PC-9 (cell line): ENCODE results near the gene SLC27A1. TPM values are rescaled to one million over a fixed set of nuclear protein-coding genes. Genes with fewer than 3 reads are reported as not detected.

ENCODE experiments used
- BruUV-seq: library from RNA; stranded (reverse); fragments of 400-500 nt; replicated peaks from 2 replicates; lab custom pipeline; 2021; lab: Mats Ljungman, UMichigan
- CTCF ChIA-PET: fragments of 300-600 bp; sonication (Branson Sonifier 250); formaldehyde crosslinking; loops from one replicate; lab custom pipeline; 2022; ENCODE audit warnings: antibody characterized with exemption; lab: Charles Lee
- POLR2A ChIA-PET: fragments of 300-600 bp; sonication (Branson Sonifier 250); formaldehyde crosslinking; loops from one replicate; lab custom pipeline; 2022; ENCODE audit warnings: antibody characterized with exemption; ENCODE audit not compliant: unreplicated experiment; lab: Charles Lee
- DNase-seq, 2 experiments: peaks; one replicate each; pipeline versions ENCODE4 v3.0.0 to v3.0.0-alpha.2; 2015 to 2022; ENCODE audit warnings: mixed read lengths in 1 of 2
- H2AFZ ChIP-seq: fragments of 200-600 bp; sonication (generic); 2 replicates; pipeline ENCODE4 v1.8.1; 2017; ENCODE audit warnings: antibody characterized with exemption
- H3F3A ChIP-seq: fragments of 200-600 bp; sonication (generic); 2 replicates; pipeline ENCODE4 v1.8.1; 2017; ENCODE audit warnings: antibody characterized with exemption, mild to moderate bottlenecking, low read depth; ENCODE audit not compliant: insufficient read depth
- H3K27ac ChIP-seq: fragments of 200-600 bp; sonication (generic); 2 replicates; pipeline ENCODE4 v1.6.1; 2016; ENCODE audit warnings: mixed run types
- H3K27me3 ChIP-seq: fragments of 200-600 bp; sonication (generic); 2 replicates; pipeline ENCODE4 v1.6.1; 2016; ENCODE audit warnings: low read depth, mixed run types; ENCODE audit not compliant: insufficient read depth
- H3K36me3 ChIP-seq: fragments of 200-600 bp; sonication (generic); 2 replicates; pipeline ENCODE4 v1.6.1; 2016; ENCODE audit warnings: low read depth, mixed run types
- H3K4me1 ChIP-seq: fragments of 200-600 bp; sonication (generic); replicated peaks from 2 replicates; pipeline ENCODE4 v1.6.1; 2016; ENCODE audit warnings: mixed run types; ENCODE audit not compliant: insufficient read depth
- H3K4me2 ChIP-seq: fragments of 200-600 bp; sonication (generic); 2 replicates; pipeline ENCODE4 v1.6.1; 2017; ENCODE audit warnings: mixed run types
- H3K4me3 ChIP-seq: fragments of 200-600 bp; sonication (generic); 2 replicates; pipeline ENCODE4 v1.6.1; 2016; ENCODE audit warnings: mixed run types
- H3K79me2 ChIP-seq: fragments of 200-600 bp; sonication (generic); 2 replicates; pipeline ENCODE4 v1.6.1; 2017; ENCODE audit warnings: low read depth, mixed run types
- H3K9me2 ChIP-seq: fragments of 200-600 bp; sonication (generic); 2 replicates; pipeline ENCODE4 v1.8.1; 2017; ENCODE audit warnings: mild to moderate bottlenecking; ENCODE audit not compliant: insufficient read depth
- H3K9me3 ChIP-seq: fragments of 200-600 bp; sonication (generic); 2 replicates; pipeline ENCODE4 v1.8.1; 2016; ENCODE audit warnings: low read depth; ENCODE audit not compliant: insufficient read depth
- H4K20me1 ChIP-seq: fragments of 200-600 bp; sonication (generic); 2 replicates; pipeline ENCODE4 v1.8.1; 2017; ENCODE audit not compliant: insufficient read depth
- EZH2 ChIP-seq: fragments of 200-600 bp; sonication (generic); IDR thresholded peaks from 2 replicates; pipeline ENCODE4 v1.8.0; 2017; ENCODE audit warnings: antibody characterized with exemption, low read depth
- intact Hi-C: fragments of 100-400 bp; cut with micrococcal nuclease; formaldehyde crosslinking; loops from one replicate; pipeline ENCODE4 v1.10.0; 2022; ENCODE audit not compliant: unreplicated experiment
- total RNA-seq: library from RNA; stranded (reverse); gene quantifications from 2 replicates; pipeline ENCODE4 v1.2.3, GENCODE V29; 2021
- TF ChIP-seq, protein P1 (sequence below): fragments of 200-600 bp; sonication (generic); conservative IDR thresholded peaks from 2 replicates; pipeline ENCODE4 v1.6.1; 2017; ENCODE audit warnings: mixed run types, antibody characterized with exemption, mild to moderate bottlenecking, moderate library complexity

Gene SLC27A1
- total RNA-seq, 1 experiment from 2014 or later = 30.8 TPM

DNA sequence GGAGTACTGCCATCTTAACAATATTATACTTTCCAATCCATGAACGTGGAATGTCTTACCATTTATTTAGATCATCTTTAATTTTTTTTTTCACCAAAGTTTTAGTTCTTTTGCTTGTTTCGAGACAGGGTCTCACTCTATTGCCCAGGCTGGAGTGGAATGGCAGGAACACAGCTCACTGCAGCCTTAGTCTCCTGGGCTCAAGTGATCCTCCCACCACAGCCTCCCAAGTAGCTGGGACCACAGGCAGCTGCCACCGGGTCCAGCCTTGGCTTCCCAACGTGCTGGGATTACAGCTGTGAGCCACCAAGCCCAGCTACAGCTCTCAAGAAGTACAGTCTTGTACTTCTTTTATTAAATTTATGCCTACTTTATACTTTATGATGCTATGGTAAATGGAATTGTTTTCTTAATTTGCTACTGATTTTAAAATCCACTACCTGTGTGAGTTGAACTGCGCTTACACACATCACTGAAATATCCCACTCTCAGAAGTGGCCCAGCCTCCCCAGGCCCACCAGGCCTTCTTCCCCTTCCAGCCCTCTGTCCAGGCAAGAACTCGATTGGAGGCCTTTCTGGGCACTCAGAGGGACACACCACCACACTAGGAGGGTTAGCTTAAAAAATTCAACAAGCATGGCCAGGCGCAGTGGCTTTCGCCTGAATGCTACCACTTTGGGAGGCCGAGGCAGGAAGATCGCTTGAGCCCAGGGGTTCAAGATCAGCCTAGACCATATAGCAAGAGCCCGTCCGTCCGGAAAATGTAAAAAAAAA is 40.1 kb downstream of the SLC27A1 start:
- H3K27ac ChIP-seq = peak overlapping the region; percentile 98
- H3K4me1 ChIP-seq = peaks cover 42% of the 10 kb centered on the region
- H3K9me2 ChIP-seq = no peaks in the 10 kb centered on the region
- TF ChIP-seq, protein P1, sequence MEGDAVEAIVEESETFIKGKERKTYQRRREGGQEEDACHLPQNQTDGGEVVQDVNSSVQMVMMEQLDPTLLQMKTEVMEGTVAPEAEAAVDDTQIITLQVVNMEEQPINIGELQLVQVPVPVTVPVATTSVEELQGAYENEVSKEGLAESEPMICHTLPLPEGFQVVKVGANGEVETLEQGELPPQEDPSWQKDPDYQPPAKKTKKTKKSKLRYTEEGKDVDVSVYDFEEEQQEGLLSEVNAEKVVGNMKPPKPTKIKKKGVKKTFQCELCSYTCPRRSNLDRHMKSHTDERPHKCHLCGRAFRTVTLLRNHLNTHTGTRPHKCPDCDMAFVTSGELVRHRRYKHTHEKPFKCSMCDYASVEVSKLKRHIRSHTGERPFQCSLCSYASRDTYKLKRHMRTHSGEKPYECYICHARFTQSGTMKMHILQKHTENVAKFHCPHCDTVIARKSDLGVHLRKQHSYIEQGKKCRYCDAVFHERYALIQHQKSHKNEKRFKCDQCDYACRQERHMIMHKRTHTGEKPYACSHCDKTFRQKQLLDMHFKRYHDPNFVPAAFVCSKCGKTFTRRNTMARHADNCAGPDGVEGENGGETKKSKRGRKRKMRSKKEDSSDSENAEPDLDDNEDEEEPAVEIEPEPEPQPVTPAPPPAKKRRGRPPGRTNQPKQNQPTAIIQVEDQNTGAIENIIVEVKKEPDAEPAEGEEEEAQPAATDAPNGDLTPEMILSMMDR = no peak
- TF ChIP-seq EZH2 = no peak
- ChIA-PET CTCF (interaction anchor here (0.7 kb wide), 2 partner anchors 266 to 1575 kb away, joined by 3 to 5 read pairs; no protein-coding TSS in a partner anchor), POLR2A (interaction anchor here (0.6 to 1.1 kb wide), 2 partner anchors 32 to 91 kb away, joined by 3 to 4 read pairs; partner anchors contain the start of gene MVB12A)
- peaks cover 11% of the 10 kb centered on the region; the same call in 1 of the 2 replicates for H4K20me1 ChIP-seq
- peaks cover 37% of the 10 kb centered on the region for H3F3A ChIP-seq
- no peak for DNase-seq
- H3K9me3 ChIP-seq = no peaks in the 10 kb centered on the region
- intact Hi-C loops = loop anchor here (2.0 to 5.0 kb wide), 2 partner anchors 40 to 47 kb away; partner anchors contain the start of genes COLGALT1 and SLC27A1
- BruUV-seq = no TSS peak
- H3K79me2 ChIP-seq = peaks cover 82% of the 10 kb centered on the region
- peak overlapping the region; percentile 67 for H2AFZ ChIP-seq
- H3K4me3 ChIP-seq = peak overlapping the region; percentile 88
- H3K36me3 ChIP-seq = peaks cover 14% of the 10 kb centered on the region; the same call in 1 of the 2 replicates
- peak overlapping the region; percentile 93 for H3K4me2 ChIP-seq
- H3K27me3 ChIP-seq = no peaks in the 10 kb centered on the region

DNA sequence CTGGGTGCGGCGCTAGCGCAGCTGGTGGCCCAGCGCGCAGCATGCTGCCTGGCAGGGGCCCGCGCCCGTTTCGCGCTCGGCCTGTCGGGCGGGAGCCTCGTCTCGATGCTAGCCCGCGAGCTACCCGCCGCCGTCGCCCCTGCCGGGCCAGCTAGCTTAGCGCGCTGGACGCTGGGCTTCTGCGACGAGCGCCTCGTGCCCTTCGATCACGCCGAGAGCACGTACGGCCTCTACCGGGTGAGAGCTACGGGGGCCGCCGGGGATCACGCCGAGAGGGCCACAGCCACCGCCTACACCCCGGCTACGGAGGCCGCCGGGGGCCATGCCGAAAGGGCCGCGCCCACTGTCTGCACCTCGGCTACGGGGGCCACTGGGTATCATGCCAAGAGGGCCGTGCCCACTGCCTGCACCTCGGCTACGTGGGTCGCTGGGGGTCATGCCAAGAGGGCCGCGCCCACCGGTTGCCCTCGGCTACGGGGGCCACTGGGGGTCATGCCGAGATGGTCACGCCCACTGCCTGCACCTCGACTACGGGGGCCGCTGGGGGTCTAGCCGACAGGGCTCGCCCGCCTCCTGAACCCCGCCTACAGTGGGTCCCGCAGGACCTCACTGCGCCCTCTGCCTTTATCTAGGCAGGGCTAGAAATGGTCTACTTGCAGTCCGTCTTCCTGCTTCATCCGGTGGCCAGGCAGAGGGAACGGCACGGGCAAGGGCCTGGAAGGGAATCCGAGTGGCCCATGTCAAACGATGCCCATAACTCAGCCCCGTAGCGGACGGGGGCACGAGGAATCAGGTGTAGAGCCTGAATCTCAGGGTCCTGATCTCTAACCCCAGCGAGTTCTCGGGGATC is 41.6 kb downstream of the SLC27A1 start:
- peak overlapping the region; percentile 93 for H3K4me2 ChIP-seq
- H2AFZ ChIP-seq = peak overlapping the region; percentile 78
- no TSS peak for BruUV-seq
- TF ChIP-seq, protein P1 = no peak
- no peak for TF ChIP-seq EZH2
- DNase-seq = peak; percentile 55 to 78
- H3K9me3 ChIP-seq = no peaks in the 10 kb centered on the region
- CTCF ChIA-PET = no interaction called here
- H4K20me1 ChIP-seq = peaks cover 11% of the 10 kb centered on the region
- peak overlapping the region; percentile 88 for H3K4me3 ChIP-seq
- H3K9me2 ChIP-seq = no peaks in the 10 kb centered on the region
- H3K27ac ChIP-seq = peak overlapping the region; percentile 98
- peaks cover 37% of the 10 kb centered on the region for H3F3A ChIP-seq
- peaks cover 23% of the 10 kb centered on the region for H3K36me3 ChIP-seq
- peaks cover 42% of the 10 kb centered on the region for H3K4me1 ChIP-seq
- no peaks in the 10 kb centered on the region for H3K27me3 ChIP-seq
- POLR2A ChIA-PET = interaction anchor here (0.5 to 1.1 kb wide), 7 partner anchors 19 to 347 kb away, joined by 3 to 9 read pairs (median 3); partner anchors contain the start of genes FCHO1 and MVB12A
- intact Hi-C loops = loop anchor here (2.0 to 5.0 kb wide), 2 partner anchors 41 to 45 kb away; partner anchors contain the start of genes COLGALT1 and SLC27A1
- H3K79me2 ChIP-seq = peaks cover 79% of the 10 kb centered on the region

DNA sequence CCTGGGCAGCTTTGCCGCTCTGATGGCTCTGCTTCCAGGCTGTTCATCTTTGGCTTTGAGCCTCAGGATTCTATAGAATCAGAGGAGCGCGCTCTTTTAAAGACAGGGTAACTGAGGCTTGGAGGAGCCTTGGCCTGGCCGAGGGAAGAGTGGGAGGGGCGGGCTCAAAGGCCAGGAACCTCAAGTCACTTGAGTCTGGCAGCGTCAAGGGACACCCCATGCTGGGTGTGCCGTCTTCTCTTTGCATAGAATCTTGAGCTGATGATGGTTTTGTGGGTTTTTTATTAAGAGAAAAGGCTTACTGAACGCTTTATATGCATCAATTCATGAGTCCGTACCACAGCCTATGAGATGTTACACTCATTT is 42.2 kb downstream of the SLC27A1 start:
- peaks cover 11% of the 10 kb centered on the region for H4K20me1 ChIP-seq
- intact Hi-C loops = loop anchor here (5.0 kb wide), 1 partner anchor 45 kb away; the partner anchor contains the start of gene COLGALT1
- peaks cover 39% of the 10 kb centered on the region for H3F3A ChIP-seq
- TF ChIP-seq EZH2 = no peak
- TF ChIP-seq, protein P1 = no peak
- DNase-seq = no peak
- ChIA-PET POLR2A (interaction anchor here (0.6 kb wide), 1 partner anchor 18 kb away, joined by 5 read pairs; no protein-coding TSS in a partner anchor), CTCF (no interaction called here)
- H3K27me3 ChIP-seq = no peaks in the 10 kb centered on the region
- H3K4me2 ChIP-seq = peak overlapping the region; percentile 93
- H2AFZ ChIP-seq = no peak overlapping the region
- peak overlapping the region; percentile 88 for H3K4me3 ChIP-seq
- H3K27ac ChIP-seq = peak overlapping the region; percentile 98
- TSS peak; percentile 20 for BruUV-seq
- H3K9me3 ChIP-seq = peaks cover 4% of the 10 kb centered on the region; the same call in 1 of the 2 replicates
- peaks cover 29% of the 10 kb centered on the region for H3K36me3 ChIP-seq
- peaks cover 75% of the 10 kb centered on the region for H3K79me2 ChIP-seq
- H3K4me1 ChIP-seq = peaks cover 40% of the 10 kb centered on the region
- no peaks in the 10 kb centered on the region for H3K9me2 ChIP-seq
